MCF 10A (cell line): ENCODE results near the gene ZZZ3. TPM values are rescaled to one million over a fixed set of nuclear protein-coding genes. Genes with fewer than 3 reads are reported as not detected.
"Not testable (repeated sequence)": the region's sequence is repeated elsewhere in the genome, so short reads cannot be mapped to it uniquely, and the experiment has no call there.

Experiments
- BruUV-seq: library from RNA; stranded (reverse); fragments of 400-500 nt; replicated peaks from 2 replicates; lab custom pipeline; 2021; lab: Mats Ljungman, UMichigan
- CTCF ChIA-PET: fragments of 300-600 bp; sonication (Branson Sonifier 250); formaldehyde crosslinking; extraction: SDS; loops from one replicate; lab custom pipeline; 2021; ENCODE audit warnings: antibody characterized with exemption, inconsistent platforms; lab: Yijun Ruan, JAX
- POLR2A ChIA-PET: fragments of 300-600, 350-650 bp; sonication (Branson Sonifier 250); formaldehyde crosslinking; extraction: SDS; loops from one replicate; lab custom pipeline; 2020; ENCODE audit warnings: antibody characterized with exemption, inconsistent platforms; lab: Yijun Ruan, JAX
- DNase-seq: peaks from one replicate; pipeline ENCODE4 v3.0.0-alpha.2; 2018; ENCODE audit not compliant: unreplicated experiment
- H3K27ac Mint-ChIP-seq: one replicate; pipeline ENCODE4 v1.8.0; 2022; ENCODE audit warnings: mild to moderate bottlenecking, low read depth, mixed read lengths; ENCODE audit not compliant: unreplicated experiment
- H3K27me3 Mint-ChIP-seq: one replicate; pipeline ENCODE4 v1.8.0; 2022; ENCODE audit warnings: mixed read lengths; ENCODE audit not compliant: insufficient read depth, unreplicated experiment
- H3K36me3 Mint-ChIP-seq: one replicate; pipeline ENCODE4 v1.8.0; 2022; ENCODE audit warnings: mild to moderate bottlenecking, moderate library complexity, mixed read lengths; ENCODE audit not compliant: insufficient read depth, unreplicated experiment
- H3K4me1 Mint-ChIP-seq: one replicate; pipeline ENCODE4 v1.8.0; 2022; ENCODE audit warnings: mixed read lengths; ENCODE audit not compliant: insufficient read depth, unreplicated experiment
- H3K4me3 Mint-ChIP-seq: one replicate; pipeline ENCODE4 v1.8.0; 2022; ENCODE audit warnings: mild to moderate bottlenecking, moderate library complexity, mixed read lengths; ENCODE audit not compliant: unreplicated experiment
- H3K9me3 Mint-ChIP-seq: one replicate; pipeline ENCODE4 v1.8.0; 2022; ENCODE audit warnings: mixed read lengths; ENCODE audit not compliant: unreplicated experiment
- intact Hi-C: fragments of 100-400 bp; cut with micrococcal nuclease; formaldehyde crosslinking; loops from 2 replicates; pipeline ENCODE4 v1.14.1; 2022
- total RNA-seq: library from RNA; stranded (reverse); gene quantifications from 2 replicates; pipeline ENCODE4 v1.2.3, GENCODE V29; 2022
- TF ChIP-seq, protein P1 (sequence below): fragments of 200-600 bp; IDR thresholded peaks from one replicate; pipeline ENCODE4 v1.8.0; 2022; ENCODE audit warnings: antibody characterized with exemption, mild to moderate bottlenecking; ENCODE audit not compliant: unreplicated experiment

ZZZ3 gene
- total RNA-seq, 1 experiment from 2014 or later = 83.9 TPM

DNA sequence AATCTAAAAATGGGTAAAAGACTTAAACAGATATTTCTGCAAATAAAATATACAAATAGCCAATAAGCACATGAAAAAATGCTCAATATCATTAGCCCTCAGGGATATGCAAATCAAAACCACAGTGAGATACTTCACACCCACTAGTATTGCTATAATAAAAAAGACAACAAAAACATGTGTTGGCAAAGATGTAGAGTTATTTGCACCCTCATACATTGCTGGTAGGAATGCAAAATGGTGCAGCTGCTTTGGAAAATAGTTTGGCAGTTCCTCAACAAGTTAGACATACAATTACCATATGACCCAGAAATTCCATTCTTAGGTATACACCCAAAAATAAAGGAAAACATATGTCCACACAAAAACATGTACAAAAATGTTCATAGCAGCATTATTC, 30.2 kb downstream of the ZZZ3 start:
- Mint-ChIP-seq H3K9me3 (peaks cover 10% of the 10 kb centered on the region), H3K4me3 (no peak overlapping the region), H3K27me3 (no peaks in the 10 kb centered on the region), H3K36me3 (peaks cover 42% of the 10 kb centered on the region), H3K27ac (no peak overlapping the region), H3K4me1 (peaks cover 12% of the 10 kb centered on the region)
- intact Hi-C loops = no loop called here
- no TSS peak for BruUV-seq
- CTCF ChIA-PET = no interaction called here
- POLR2A ChIA-PET = no interaction called here
- TF ChIP-seq, protein P1, sequence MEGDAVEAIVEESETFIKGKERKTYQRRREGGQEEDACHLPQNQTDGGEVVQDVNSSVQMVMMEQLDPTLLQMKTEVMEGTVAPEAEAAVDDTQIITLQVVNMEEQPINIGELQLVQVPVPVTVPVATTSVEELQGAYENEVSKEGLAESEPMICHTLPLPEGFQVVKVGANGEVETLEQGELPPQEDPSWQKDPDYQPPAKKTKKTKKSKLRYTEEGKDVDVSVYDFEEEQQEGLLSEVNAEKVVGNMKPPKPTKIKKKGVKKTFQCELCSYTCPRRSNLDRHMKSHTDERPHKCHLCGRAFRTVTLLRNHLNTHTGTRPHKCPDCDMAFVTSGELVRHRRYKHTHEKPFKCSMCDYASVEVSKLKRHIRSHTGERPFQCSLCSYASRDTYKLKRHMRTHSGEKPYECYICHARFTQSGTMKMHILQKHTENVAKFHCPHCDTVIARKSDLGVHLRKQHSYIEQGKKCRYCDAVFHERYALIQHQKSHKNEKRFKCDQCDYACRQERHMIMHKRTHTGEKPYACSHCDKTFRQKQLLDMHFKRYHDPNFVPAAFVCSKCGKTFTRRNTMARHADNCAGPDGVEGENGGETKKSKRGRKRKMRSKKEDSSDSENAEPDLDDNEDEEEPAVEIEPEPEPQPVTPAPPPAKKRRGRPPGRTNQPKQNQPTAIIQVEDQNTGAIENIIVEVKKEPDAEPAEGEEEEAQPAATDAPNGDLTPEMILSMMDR = no peak
- no peak for DNase-seq

DNA sequence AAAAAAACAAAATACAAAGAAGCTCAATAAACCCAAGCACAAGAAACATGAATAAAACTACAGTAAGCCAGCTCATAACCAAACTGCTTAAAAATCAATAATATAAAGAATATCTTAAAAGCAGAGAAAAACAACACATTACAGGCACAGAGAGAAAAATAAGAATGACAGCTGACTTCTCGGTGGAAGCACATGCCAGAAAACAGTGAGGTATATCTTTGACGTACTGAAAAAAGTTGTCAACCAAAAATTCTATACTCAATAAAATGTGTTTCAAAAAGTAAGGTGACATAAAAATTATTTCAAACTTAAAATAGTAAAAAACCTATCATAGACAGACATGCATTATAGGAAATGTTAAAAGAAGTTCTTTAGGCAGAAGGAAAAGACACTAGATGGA, 33.3 kb downstream of the ZZZ3 start:
- Mint-ChIP-seq H3K9me3 (peaks cover 10% of the 10 kb centered on the region), H3K27me3 (no peaks in the 10 kb centered on the region), H3K4me3 (no peak overlapping the region), H3K36me3 (peaks cover 61% of the 10 kb centered on the region), H3K27ac (no peak overlapping the region), H3K4me1 (peaks cover 18% of the 10 kb centered on the region)
- no TSS peak for BruUV-seq
- ChIA-PET CTCF (interaction anchor here (1.2 to 1.3 kb wide), 2 partner anchors 34 to 255 kb away, joined by 4 read pairs; no protein-coding TSS in a partner anchor), POLR2A (interaction anchor here (0.5 to 2.2 kb wide), 3 partner anchors 8 to 89 kb away, joined by 3 to 7 read pairs (median 3); no protein-coding TSS in a partner anchor)
- TF ChIP-seq, protein P1 = no peak
- DNase-seq = no peak
- intact Hi-C loops = no loop called here

DNA sequence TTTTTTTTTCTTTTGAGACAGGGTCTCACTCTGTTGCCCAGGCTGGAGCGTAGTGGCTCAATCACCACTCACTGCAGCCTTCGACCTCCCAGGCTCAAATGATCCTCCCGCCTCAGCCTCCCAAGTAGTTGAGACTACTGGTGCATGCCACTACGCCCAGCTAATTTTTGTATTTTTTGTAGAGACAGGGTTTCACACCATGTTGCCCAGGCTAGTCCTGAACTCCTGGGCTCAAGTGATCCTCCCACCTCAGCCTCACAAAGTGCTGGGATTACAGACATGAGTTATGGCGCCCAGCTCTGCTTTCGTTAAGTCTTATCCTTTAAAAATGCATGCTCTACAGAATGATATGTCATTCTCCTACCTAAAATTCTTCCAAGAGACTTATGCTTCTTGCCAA, 36.2 kb downstream of the ZZZ3 start:
- H3K27me3 Mint-ChIP-seq, POLR2A ChIA-PET, H3K4me3 Mint-ChIP-seq, H3K9me3 Mint-ChIP-seq, DNase-seq, intact Hi-C loops, H3K4me1 Mint-ChIP-seq, BruUV-seq, H3K27ac Mint-ChIP-seq: not testable (repeated sequence)
- H3K36me3 Mint-ChIP-seq = peaks cover 59% of the 10 kb centered on the region
- CTCF ChIA-PET = interaction anchor here (0.6 to 1.9 kb wide), 3 partner anchors 14 to 118 kb away, joined by 3 to 7 read pairs (median 3); no protein-coding TSS in a partner anchor

DNA sequence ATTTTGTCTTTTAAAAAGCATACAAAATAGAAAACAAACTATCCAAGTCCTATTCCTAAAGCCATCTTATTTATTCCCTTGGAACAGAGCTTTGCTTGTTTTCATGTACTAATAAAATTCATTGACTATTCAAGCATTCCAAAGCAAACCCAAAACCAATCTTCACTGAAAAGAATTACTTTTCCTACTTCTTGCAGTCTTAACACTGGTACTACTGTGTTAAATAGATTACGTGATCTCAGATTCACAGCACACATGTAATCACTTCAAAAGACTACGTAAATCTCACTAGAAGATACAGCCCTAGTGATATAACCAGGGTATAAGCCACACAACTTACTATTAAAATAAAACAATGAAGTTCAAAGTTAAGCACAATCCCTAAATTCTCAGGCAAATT, 39.0 kb downstream of the ZZZ3 start:
- no peak for DNase-seq
- Mint-ChIP-seq H3K36me3 (peaks cover 57% of the 10 kb centered on the region), H3K27ac (no peak overlapping the region), H3K4me3 (no peak overlapping the region), H3K9me3 (no peaks in the 10 kb centered on the region), H3K4me1 (peaks cover 16% of the 10 kb centered on the region), H3K27me3 (no peaks in the 10 kb centered on the region)
- intact Hi-C loops = no loop called here
- TF ChIP-seq, protein P1 = no peak
- BruUV-seq = no TSS peak
- ChIA-PET CTCF (interaction anchor here (0.6 kb wide), 1 partner anchor 107 kb away, joined by 5 read pairs; no protein-coding TSS in a partner anchor), POLR2A (interaction anchor here (2.0 kb wide), 1 partner anchor 11 kb away, joined by 8 read pairs; no protein-coding TSS in a partner anchor)
